ENCODE results near the gene PLXNB2.

Gene PLXNB2

GRCh38 chr22:50297510-50298265 lies 9.8 kb downstream of the PLXNB2 start:
- no peak for DNase-seq

- DNase-seq = no peak
Observed at GRCh38 chr22:50296658-50297490, 10.6 kb downstream of the PLXNB2 start.

- DNase-seq = no peak
Observed at GRCh38 chr22:50294319-50294656, 13.2 kb downstream of the PLXNB2 start.

GRCh38 chr22:50293441-50294318 lies 13.8 kb downstream of the PLXNB2 start:
- DNase-seq = no peak

- DNase-seq = no peak
Observed at GRCh38 chr22:50292643-50293440, 14.6 kb downstream of the PLXNB2 start.

- no peak for DNase-seq
Observed at GRCh38 chr22:50289942-50290630, 17.4 kb downstream of the PLXNB2 start.

- DNase-seq = no peak
Observed at GRCh38 chr22:50289151-50289941, 18.1 kb downstream of the PLXNB2 start.

GRCh38 chr22:50287731-50288130 lies 19.7 kb downstream of the PLXNB2 start:
- no peak for DNase-seq

GRCh38 chr22:50286701-50287318 lies 20.6 kb downstream of the PLXNB2 start:
- no peak for DNase-seq

GRCh38 chr22:50286275-50286674 lies 21.2 kb downstream of the PLXNB2 start:
- DNase-seq = no peak

- DNase-seq = no peak
Observed at GRCh38 chr22:50285568-50286229, 21.7 kb downstream of the PLXNB2 start.

GRCh38 chr22:50284479-50284878 lies 23.0 kb downstream of the PLXNB2 start:
- DNase-seq = no peak

- DNase-seq = no peak
Observed at GRCh38 chr22:50283821-50284220, 23.6 kb downstream of the PLXNB2 start.

GRCh38 chr22:50282361-50283155 lies 24.9 kb downstream of the PLXNB2 start:
- no peak for DNase-seq

GRCh38 chr22:50281957-50282356 lies 25.5 kb downstream of the PLXNB2 start:
- DNase-seq = no peak

GRCh38 chr22:50281384-50281760 lies 26.1 kb downstream of the PLXNB2 start:
- no peak for DNase-seq

- no peak for DNase-seq
Observed at GRCh38 chr22:50280708-50281383, 26.6 kb downstream of the PLXNB2 start.

GRCh38 chr22:50280022-50280707 lies 27.3 kb downstream of the PLXNB2 start:
- DNase-seq = no peak
